Measurements from ENCODE around the gene MCF2L.

The MCF2L gene

DNA sequence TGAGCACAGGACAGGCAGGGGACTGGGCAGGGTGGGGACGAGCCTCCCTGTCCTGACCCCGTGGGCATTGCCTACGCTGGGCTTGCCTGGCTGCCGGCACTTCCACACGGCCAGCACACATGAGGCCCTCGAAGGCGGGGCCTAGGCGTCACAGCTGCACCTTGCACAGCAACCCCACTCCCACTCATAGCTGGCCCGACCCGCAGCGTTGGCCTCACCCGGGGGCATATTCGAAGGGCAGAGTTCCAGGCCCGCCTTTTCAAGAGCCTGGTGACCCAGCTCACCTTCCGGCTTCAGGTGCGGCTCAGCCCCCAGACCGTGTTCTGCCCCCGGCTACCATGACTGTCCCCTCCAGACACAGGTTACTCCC lies 172.6 kb downstream of the MCF2L start:
- no peak for DNase-seq

DNA sequence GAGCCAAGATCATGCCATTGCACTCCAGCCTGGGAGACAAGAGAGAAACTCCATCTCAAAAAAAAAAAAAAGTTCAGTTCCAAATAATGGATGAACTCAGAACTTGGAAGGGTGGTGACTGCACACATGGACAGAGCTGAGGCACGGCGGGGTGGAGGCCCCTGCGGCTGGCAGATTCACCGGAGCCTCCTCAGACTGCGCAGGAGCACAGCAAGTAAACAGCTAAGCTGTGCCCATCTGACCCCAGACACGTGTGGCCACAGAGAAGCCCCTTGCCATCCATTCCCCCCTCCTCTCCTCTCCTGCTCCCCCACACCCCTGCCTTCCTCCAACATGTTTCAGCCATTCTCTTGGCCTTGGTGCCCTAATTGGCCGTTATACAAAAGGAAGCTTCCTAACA lies 173.9 kb downstream of the MCF2L start:
- no peak for DNase-seq

DNA sequence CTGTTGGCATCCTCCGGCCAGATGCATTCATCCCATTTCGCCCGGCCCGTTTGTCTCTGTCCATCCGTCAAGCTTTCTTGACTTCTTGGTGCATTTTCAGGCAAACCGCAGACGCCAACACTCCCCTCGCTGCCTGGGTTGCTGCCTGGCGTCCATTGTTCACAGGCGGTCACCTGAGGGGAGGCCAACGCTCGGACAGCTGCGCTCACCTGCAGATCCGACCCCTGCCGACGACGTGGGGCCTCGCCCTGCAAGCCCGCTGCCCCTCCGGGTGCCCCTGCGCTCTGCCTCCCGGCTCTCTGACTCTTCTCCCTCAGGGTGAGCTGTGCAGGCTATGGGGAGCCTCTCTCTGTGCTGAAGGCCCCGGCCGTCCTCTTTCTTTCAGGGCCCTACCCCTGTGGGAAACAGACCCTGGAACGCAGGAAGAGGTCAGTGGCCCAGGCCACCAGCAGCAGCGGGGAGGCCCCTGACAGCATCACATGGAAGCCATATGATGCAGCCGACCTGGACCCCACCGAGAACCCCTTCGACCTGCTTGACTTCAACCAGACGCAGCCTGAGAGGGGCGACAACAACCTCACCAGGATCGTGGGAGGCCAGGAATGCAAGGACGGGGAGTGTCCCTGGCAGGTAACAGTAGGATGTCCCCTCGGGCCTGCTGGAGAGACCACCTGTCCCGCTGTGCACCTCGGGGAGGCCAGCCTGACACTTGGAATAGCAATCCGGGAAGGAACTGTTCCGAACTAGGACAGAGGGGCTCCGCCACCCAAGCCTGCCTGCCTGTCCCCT lies 174.6 kb downstream of the MCF2L start:
- no peak for DNase-seq

DNA sequence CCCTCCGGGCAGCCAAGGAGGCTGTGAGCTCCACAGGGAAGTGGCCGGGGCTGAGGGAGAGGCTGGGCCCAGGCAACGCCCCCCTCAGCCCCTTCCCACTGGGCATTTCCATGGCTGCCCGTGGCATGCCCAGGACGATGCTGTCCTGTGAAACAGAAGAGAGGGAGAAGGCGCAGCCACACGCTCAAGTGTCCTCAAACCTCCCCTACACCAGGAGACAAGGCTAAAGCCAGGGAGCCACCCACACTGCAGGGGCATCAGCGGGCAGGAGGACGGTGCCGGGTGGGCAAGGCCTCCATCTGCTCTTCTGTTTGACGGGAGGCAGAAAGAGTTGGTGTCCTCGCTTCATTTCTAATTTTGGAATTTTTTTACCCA lies 175.2 kb downstream of the MCF2L start:
- DNase-seq: no peak

DNA sequence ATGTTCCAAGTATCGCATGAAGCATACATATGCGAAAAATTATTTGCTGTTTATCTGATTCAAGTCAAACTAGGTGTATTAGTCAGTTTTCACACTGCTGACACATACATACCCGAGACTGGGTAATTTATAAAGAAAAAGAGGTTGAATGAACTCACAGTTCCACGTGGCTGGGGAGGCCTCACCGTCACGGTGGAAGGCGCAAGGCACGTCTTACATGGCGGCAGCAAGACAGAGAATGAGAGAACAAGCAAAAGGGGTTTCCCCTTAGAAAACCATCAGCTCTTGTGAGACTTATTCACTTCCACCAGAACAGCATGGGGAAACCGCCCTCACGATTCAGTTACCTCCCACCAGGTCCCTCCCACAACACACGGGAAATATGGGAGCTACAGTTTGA lies 176.5 kb downstream of the MCF2L start:
- peak in 1 of 2 experiments; percentile 37 for DNase-seq

DNA sequence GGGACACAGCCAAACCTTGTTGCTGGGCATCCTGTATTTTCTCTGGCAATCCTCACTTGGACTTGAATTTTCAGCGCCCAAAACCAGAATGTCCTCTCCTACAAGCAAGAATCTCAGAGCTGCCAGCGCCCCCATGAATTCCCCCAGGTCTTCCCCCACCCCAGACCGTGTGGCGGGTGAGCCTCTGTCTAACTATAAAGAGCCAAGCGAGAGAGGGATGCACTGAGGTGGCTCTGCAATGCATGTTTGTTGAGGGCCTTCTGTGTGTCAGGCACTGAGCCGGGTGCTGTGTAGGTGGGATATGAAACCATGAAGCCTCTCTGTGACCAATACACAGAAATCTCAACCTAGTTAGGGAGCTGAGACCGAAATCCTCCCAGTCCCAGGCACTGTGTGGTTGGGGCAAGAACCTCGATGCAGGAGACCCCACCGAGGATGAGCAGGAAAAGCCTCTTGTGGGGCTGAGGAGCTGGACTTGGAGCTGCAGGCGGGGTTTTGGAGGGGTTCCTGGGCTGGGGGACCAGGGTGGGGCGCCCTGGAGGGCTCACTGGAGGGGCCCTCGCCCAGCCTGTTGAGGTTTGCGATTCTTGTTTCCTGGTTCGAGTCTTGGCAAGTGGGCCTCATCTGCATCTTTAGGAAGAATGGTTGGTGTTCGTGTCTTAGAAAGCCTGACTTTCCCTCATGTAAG lies 177.0 kb downstream of the MCF2L start:
- no peak for DNase-seq

DNA sequence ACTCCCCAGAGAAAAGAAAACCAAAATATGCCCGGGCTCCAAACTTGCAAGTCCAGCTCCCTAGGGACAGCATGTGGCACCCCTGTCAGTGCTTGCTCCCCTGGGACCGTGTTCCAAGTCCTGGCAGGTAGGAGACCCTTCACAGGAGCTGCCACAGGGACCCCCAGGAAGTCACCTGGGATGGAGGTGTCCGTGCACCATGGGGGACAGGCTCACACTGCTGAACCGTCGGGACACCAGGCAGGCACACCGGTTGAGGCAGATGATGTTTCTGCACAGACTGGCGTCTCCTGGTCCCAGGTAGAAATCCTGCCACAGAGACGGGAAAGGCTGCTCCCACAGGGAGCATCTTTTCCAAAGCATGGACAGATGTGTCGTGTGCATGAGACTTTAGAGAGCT lies 177.7 kb downstream of the MCF2L start:
- no peak for DNase-seq

DNA sequence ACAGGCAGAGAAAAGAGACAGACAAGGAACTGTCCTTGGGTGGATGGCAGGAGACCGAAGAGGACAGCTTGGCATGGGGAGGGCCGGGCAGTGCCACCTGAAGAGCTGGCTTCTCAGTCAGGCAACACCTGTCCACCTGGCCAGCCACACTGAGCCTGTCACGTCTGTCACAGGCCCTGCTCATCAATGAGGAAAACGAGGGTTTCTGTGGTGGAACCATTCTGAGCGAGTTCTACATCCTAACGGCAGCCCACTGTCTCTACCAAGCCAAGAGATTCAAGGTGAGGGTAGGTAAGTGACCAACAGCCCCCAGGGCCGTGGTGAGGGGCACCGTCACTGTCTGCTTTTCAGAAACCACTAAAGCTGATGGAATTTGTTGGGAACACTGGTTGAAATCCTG lies 178.2 kb downstream of the MCF2L start:
- no peak for DNase-seq

DNA sequence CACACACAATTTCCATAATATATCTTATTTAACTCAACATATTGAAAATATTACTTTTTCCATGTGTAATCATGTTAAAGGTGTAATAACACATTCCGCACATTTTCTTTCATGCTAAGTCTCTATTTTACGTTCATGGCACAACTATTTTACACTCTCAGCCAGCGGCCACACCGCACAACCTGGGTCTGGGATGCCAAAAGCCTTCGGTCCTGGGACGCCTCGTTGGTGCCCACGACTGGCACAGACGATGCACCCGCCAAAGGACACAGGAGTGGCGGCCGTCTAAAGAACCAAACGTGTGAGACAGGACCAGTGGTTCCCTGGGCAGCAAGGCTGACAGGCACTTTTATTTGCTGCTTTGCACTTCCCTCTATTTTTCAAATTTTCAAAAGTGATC lies 179.4 kb downstream of the MCF2L start:
- DNase-seq: no peak

DNA sequence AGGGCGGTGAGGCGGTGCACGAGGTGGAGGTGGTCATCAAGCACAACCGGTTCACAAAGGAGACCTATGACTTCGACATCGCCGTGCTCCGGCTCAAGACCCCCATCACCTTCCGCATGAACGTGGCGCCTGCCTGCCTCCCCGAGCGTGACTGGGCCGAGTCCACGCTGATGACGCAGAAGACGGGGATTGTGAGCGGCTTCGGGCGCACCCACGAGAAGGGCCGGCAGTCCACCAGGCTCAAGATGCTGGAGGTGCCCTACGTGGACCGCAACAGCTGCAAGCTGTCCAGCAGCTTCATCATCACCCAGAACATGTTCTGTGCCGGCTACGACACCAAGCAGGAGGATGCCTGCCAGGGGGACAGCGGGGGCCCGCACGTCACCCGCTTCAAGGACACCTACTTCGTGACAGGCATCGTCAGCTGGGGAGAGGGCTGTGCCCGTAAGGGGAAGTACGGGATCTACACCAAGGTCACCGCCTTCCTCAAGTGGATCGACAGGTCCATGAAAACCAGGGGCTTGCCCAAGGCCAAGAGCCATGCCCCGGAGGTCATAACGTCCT lies 180.0 kb downstream of the MCF2L start:
- DNase-seq: no peak
